ENCODE data around the gene FSCN2. TPM values are rescaled to one million over a fixed set of nuclear protein-coding genes. Genes with fewer than 3 reads are reported as not detected.

Gene FSCN2
- polyA plus RNA-seq, 12 donors: 1.5 to 3.5 (median 2.4) TPM; not detected in 2

- peak; percentile 91 for DNase-seq
Measured at GRCh38 chr17:81512562-81513371, 15.4 kb upstream of the FSCN2 start, which contains the start of gene ACTG1. Gene ACTG1, minus strand, starts transcription at chr17:81512799. Its CDS starts 445 bp downstream, at chr17:81512354.

DNA sequence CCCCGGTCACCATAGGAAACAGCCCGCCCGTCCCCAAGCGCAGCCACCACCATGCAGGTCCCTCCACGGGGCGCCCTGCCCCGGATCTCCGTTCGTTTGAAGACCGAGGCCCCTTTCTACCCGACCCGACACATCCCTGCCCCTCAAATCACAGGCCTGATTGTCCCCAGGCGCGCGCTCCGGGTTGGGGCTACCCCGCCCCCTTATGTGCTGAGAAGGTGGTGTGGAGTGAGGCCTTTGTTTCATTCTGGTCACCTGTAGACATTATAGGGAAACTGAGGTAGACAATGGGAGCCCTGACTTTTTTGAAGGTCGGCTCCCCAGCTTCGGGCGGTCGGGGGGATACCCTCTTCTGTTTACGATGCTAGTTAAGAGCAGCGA, 14.8 kb upstream of the FSCN2 start:
- no peak for DNase-seq

DNA sequence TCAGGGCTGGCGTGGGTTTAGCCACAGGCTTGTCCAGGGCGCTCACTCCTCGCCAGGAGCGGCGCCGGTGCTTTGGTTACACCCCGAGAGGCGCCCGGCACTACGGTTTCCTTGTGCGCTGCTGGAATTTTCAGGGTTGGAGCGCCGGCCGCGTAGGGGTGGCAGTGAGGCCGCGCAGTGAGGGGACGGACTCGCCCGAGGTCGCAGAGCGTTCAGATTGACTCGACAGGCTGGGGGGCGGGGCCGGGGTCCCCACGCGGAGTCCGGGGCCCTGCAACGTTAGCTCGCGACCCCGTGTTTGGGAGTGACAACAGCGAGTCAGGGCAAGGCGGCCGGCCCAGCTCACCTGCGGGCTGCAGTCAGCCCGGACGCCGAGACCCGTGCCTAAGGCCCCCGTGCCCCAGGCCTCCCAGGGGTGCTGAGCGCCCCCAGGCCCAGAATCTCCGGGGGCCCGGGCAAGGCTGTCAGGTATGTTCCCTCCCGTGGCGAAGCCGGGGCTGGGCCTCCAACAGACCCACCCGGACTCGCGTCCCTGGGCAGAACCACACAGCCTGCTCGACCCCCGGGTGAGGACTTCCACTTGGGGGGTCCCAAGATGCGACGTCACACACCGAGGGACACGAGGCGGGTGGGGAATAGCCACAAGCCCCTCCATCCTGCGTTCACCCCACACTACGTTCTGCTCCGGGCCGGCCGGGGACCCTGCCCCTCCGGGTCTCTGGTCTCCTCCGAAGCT, 14.3 kb upstream of the FSCN2 start:
- no peak for DNase-seq

GRCh38 chr17:81514489-81514738, 13.8 kb upstream of the FSCN2 start:
- DNase-seq: no peak

DNA sequence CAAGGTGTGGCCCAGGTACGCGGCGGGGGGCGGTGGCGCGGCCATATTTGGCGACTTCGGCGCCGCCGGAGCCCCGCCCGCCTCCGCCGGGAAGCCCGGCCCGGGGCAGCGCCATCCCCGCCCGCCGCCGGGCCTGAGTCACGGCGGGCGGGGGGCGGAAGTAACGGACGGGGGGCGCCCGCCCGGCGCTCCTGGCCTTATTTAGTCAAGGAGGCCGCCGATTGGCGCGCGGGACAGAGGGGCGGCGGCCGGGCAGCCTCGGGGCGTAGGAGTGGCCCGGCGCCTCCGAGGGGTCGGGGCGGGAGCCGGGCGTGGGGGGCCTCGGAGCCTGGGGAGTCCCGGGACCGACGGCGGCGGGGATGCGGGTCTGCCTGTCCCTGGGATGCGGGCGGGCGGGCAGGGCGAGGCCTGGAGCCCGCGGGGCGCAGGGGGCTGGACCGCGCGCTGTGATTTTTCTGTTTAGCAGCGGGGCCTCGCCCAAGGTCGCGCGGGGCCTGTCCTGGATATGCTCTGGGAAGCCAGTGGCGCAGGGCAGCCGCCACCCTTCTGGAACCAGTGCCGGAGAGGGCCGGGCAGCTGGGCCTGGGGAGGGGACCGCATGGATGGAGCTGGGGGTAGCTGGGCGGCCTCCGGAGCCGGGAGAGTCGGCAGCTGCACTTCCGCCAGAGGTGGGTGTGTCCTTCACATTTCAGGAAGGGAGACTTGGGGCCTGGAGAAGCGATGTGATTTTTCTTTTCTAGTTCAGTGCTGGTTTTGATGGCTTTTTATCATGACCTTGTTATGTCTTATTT, 13.2 kb upstream of the FSCN2 start:
- peak; percentile 71 for DNase-seq

GRCh38 chr17:81515530-81516041, 12.6 kb upstream of the FSCN2 start:
- DNase-seq: no peak

DNA sequence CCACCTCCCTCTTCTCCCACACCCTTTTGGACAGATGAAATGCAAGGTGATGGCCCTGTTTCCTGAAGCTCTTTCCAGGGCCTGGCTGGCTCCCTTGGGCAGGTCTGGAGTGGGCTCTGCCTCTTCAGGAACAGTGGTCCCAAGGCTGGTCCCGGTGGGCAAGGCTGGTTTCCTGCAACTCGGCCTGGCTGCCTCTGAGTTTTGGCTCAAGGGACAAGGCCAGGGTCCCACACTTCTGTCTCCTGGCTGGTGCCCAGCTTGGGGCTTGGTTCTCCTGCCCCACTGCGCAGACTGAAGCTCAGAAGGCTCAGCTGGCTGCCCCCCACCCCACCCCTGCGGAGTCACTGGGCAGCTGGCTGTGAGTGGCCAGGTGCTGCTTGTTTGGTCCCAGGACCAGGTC, 11.7 kb upstream of the FSCN2 start:
- no peak for DNase-seq

DNA sequence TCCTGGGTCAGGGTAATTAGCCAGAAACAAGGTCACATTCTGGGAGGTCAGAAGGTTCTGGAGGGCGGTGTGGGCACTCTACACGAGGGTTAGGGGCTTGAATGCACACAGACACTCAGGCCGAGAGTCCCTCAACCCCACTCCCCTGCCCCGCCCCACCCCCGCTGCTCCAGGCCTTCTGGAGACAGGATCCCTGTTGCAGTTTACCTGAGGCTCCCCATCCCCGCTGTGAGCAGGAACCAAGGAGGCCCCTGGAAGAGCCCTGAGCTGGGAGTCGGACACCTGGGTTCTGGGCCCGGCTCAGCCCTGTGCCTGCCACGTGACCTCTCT, 11.2 kb upstream of the FSCN2 start:
- no peak for DNase-seq

DNA sequence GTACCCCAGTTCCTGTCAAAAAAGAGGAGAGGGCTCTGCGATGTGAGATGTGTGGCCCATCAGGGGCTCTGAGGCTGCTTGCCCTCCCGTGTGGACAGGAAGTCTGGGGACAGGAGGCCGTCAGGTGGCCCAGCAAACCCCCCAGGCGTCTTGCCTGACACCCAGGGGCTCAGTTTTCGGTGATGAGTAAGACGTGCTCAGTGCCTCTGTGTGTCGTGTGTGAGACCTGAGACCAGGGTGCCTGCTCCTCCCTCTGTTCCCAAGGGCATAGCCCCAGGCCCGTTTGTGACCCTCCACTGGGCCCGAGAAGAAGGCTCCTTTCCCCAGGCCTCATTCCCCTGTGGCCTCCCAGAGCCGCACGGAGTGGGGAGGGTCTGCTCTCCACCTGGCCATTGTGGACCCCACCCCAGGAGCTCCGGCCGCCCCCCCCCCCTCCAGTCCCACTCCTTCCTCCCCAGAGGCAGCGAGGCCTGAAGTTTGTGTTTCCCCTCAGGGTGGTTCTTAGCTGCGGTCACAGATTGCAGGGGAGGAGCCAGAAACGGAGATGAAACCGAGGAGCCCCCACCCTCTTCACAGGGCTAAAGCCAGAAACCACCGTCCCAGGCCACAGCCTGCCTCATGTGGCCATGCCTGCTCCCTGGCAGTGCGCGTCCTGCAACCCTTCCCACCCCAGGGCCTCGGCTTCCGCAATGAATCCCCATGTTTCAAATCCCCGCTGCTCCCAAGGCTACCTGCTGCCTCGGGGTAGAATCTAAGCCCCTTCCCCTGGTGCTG, 10.7 kb upstream of the FSCN2 start:
- no peak for DNase-seq

DNA sequence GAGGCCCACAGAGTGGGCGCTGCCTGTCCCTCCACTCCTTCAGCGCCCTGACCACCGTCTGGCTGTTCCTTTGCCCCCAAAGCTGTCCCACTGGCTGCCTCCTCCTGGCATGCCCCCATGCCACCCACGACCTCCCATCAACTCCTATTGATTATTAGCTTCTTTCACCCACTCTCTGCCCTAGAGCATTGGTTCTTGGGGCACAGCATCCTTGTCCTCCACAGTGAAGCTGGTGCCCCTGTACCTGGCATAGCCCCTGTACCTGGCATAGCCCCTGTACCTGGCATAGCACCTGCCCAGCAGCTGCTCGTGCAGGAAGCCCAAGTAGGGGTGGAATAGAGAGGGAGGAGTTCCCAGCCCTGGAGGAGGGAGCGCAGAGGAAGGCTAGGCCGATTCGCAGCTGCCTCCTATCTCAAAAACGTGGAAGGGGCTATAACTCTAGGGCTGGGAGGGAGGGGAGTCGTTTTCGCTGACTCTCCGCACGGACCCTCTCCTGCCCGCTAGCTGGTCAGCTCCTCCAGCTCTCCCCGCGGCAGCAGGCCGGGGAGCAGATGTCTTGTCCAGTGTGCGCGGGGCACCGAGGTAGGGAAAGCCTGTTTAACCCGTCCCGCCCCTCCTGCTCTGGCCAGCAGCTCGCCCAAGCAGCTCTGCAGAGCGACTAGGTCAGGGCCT, 9.9 kb upstream of the FSCN2 start:
- no peak for DNase-seq

DNA sequence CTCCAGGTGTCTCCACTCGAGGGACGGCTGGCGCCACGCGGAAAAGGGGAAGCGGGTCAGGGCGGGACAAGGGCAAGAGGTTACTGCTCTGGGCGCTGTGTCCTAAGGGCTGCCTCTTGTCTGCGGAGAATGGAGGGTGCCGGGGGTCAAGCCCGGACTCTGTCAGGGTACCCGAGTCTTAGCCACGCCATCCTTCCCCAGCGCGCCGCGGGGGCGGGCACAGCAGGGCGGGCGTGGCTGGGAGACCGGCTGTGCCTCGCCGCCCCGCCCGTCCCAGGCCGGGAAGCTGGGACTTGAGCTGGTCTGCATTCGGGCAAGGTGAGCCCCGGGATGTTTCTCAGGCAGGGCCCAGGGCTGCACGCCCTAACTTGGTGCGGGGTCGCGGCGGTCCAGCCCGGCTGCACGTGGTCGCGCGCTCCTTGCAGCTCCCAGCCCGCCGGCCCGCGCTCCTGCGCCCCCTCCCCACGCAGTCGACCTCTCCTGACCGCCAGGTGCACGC, 9.3 kb upstream of the FSCN2 start:
- no peak for DNase-seq

- no peak for DNase-seq
Measured at GRCh38 chr17:81519284-81520020, 8.7 kb upstream of the FSCN2 start.

GRCh38 chr17:81520021-81520901, 7.9 kb upstream of the FSCN2 start:
- DNase-seq: no peak

- no peak for DNase-seq
Measured at GRCh38 chr17:81522491-81523401, 5.4 kb upstream of the FSCN2 start.

GRCh38 chr17:81523402-81524038, 4.7 kb upstream of the FSCN2 start:
- DNase-seq: no peak

- no peak for DNase-seq
Measured at GRCh38 chr17:81524039-81524864, 3.9 kb upstream of the FSCN2 start.

- DNase-seq: no peak
Measured at GRCh38 chr17:81524865-81525159, 3.4 kb upstream of the FSCN2 start.
